HEK293T (cell line): ENCODE results near the gene SIPA1L3.

Experiments used
- FOXK2 ChIP-seq: fragments of 450-650 bp; IDR thresholded peaks from 2 replicates; pipeline ENCODE4 v1.6.1; 2016; ENCODE audit warnings: mild to moderate bottlenecking
- PKNOX1 ChIP-seq: fragments of 450-650 bp; IDR thresholded peaks from 2 replicates; pipeline ENCODE4 v1.6.1; 2016
- SP1 ChIP-seq: fragments of 450-650 bp; IDR thresholded peaks from 2 replicates; pipeline ENCODE4 v1.6.1; 2017
- TARDBP ChIP-seq: fragments of 450-650 bp; IDR thresholded peaks from 2 replicates; pipeline ENCODE4 v1.6.1; 2016
- ZNF384 ChIP-seq: fragments of 450-650 bp; IDR thresholded peaks from 2 replicates; pipeline ENCODE4 v1.6.1; 2016

- TF ChIP-seq ZNF384 (no peak), SP1 (no peak), TARDBP (no peak), FOXK2 (no peak), PKNOX1 (no peak)
These were observed 204.9 kb downstream of the SIPA1L3 start for GRCh38 chr19:38111898-38112297.
